ENCODE measurements around the gene MYRIP. TPM values are rescaled to one million over a fixed set of nuclear protein-coding genes. Genes with fewer than 3 reads are reported as not detected.
"Not testable (repeated sequence)": the region's sequence is repeated elsewhere in the genome, so short reads cannot be mapped to it uniquely, and the experiment has no call there.

The MYRIP gene
- total RNA-seq, 2 experiments from 2014 or later = not detected

DNA sequence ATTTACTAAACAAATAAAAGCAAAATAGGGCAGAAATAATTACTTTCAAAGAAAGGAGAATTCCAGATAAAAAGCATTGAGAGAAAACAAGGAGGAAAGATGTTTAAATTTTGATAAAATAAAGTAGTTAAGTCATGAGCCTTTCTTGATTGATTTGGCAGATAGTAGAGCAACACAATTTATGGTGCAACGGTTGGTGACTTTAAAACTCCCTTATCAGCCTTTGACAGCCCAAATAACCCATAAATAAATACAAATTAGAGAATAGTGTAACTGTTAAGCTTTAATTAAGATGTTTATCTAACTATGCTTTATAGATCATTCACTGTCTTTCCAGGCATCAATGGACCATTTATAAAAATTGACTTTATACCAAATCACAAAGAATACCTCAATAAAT is 446.1 kb downstream of the MYRIP start:
- Mint-ChIP-seq H3K27ac (no peak overlapping the region), H3K4me3 (no peak overlapping the region), H3K4me1 (ENCODE audit: low read depth) (no peaks in the 10 kb centered on the region), H3K27me3 (ENCODE audit: low read depth) (no peaks in the 10 kb centered on the region), H3K9me3 (no peaks in the 10 kb centered on the region), H3K36me3 (ENCODE audit: low read depth) (no peaks in the 10 kb centered on the region)
- CTCF ChIA-PET = no interaction called here
- no peak for DNase-seq
- intact Hi-C loops (cut with micrococcal nuclease) = no loop called here

DNA sequence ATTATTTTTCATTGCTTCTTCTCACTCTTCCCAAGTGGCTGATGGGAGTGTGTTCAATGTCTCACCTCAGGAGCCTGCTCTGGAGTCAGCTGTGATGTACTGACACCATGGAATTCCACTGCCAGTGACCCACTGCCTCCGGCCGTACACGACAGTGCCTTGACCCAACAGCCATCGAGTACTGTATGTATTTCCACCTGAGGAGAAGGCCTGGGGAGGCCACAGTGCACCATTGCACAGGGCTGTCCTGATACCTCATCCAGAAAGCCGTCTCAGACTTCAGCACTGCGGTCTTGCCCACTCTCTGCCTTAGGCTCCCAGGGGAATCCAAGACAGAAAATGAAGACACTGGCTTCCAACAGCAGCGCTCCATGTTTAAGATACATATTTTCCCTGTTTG is 448.7 kb downstream of the MYRIP start:
- Mint-ChIP-seq H3K27ac (no peak overlapping the region), H3K9me3 (no peaks in the 10 kb centered on the region), H3K36me3 (ENCODE audit: low read depth) (no peaks in the 10 kb centered on the region), H3K4me3 (no peak overlapping the region), H3K27me3 (ENCODE audit: low read depth) (no peaks in the 10 kb centered on the region), H3K4me1 (ENCODE audit: low read depth) (no peaks in the 10 kb centered on the region)
- intact Hi-C loops (cut with micrococcal nuclease) = no loop called here
- CTCF ChIA-PET = interaction anchor here (1.0 kb wide), 1 partner anchor 66 kb away, joined by 3 read pairs; no protein-coding TSS in a partner anchor
- no peak for DNase-seq

DNA sequence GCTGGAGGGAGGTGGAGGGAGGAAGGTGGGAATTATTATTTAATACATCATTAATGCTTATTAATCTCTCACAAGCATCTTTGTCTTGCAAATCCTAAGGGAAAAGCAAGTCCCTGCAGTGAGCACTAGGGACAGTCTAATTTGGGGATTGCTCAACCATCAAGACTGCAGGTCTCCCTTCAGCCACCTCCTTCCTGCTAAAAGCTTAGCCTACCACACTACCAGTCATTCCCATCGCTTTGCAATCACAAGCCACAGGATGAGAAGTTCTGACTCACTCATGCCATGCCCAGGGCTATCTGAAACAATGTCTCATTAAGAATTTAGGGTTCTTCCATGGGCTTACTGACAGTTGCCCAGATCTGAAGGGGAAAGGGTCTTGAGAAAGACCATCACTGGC is 449.1 kb downstream of the MYRIP start:
- Mint-ChIP-seq H3K9me3 (no peaks in the 10 kb centered on the region), H3K4me3 (no peak overlapping the region), H3K27ac (no peak overlapping the region), H3K36me3 (ENCODE audit: low read depth) (no peaks in the 10 kb centered on the region), H3K4me1 (ENCODE audit: low read depth) (no peaks in the 10 kb centered on the region), H3K27me3 (ENCODE audit: low read depth) (no peaks in the 10 kb centered on the region)
- intact Hi-C loops (cut with micrococcal nuclease) = no loop called here
- no peak for DNase-seq
- CTCF ChIA-PET = no interaction called here

DNA sequence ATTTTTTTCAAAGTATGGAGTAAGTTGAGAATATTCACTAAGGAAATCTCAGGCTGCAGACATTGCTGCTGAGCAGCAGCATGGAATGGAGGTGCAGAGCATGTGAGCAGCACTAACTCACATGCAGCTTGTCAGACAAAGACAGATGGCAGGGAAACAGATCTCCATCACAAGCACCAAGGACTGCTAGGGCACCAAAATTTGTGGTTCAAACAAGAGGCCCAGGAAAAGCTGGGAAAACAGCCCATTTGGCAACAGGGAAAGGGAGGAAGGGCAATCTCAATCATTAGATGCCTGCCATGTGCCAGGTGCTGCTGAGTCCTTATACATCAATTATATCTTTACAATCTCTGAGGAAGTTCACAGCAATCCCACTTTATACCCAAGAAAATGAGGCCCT is 452.9 kb downstream of the MYRIP start:
- Mint-ChIP-seq H3K27me3 (ENCODE audit: low read depth) (no peaks in the 10 kb centered on the region), H3K27ac (no peak overlapping the region), H3K36me3 (ENCODE audit: low read depth) (no peaks in the 10 kb centered on the region), H3K9me3 (no peaks in the 10 kb centered on the region), H3K4me1 (ENCODE audit: low read depth) (no peaks in the 10 kb centered on the region), H3K4me3 (no peak overlapping the region)
- intact Hi-C loops (cut with micrococcal nuclease) = no loop called here
- no peak for DNase-seq
- CTCF ChIA-PET = no interaction called here

DNA sequence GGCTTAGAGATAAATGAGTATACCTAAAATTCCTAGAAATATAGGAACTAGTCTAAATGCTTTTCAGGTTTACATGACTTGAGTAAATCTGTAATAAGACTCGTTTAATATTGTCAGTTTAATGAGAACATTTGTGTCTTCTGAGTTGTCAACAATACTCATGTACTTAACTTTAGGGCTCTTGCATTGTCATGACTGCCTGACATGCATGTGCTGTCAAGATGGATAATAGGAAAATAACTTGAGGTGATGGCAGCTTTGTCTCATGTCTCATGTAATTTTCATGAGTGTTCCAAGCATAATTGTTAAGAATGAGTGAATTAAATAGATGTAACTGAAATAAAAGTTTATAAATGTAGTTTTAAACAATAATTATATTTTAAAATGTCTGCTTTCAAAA is 455.0 kb downstream of the MYRIP start:
- CTCF ChIA-PET = interaction anchor here (1.5 kb wide), 1 partner anchor 14 kb away, joined by 4 read pairs; no protein-coding TSS in a partner anchor

DNA sequence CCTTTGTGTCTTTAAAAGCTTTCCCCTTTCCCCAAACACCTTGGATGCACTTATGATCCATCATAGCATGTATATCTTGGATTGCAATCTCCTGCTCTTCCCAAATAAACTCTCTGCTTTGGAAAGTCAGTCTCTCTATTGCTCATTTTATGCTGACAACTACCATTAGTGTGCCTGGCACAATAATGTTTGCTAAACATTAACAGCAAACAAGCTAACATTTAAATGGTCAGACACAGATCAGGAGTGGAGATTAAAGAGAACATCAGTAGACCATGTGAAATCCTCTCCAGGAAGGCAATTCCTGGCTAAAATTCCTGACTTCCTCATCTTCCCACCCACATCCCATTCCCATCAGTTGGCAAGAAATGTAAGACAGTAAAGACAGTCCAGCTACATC is 455.8 kb downstream of the MYRIP start:
- Mint-ChIP-seq H3K4me3 (no peak overlapping the region), H3K27me3 (ENCODE audit: low read depth) (no peaks in the 10 kb centered on the region), H3K27ac (no peak overlapping the region), H3K9me3 (peaks cover 1% of the 10 kb centered on the region), H3K36me3 (ENCODE audit: low read depth) (no peaks in the 10 kb centered on the region), H3K4me1 (ENCODE audit: low read depth) (no peaks in the 10 kb centered on the region)
- intact Hi-C loops (cut with micrococcal nuclease) = no loop called here
- DNase-seq = no peak
- CTCF ChIA-PET = interaction anchor here (1.5 kb wide), 1 partner anchor 13 kb away, joined by 4 read pairs; no protein-coding TSS in a partner anchor

More for the DNA sequence above, 455.0 kb downstream of the MYRIP start:
- Mint-ChIP-seq H3K36me3 (ENCODE audit: low read depth) (no peaks in the 10 kb centered on the region), H3K4me3 (no peak overlapping the region), H3K27me3 (ENCODE audit: low read depth) (no peaks in the 10 kb centered on the region), H3K27ac (no peak overlapping the region), H3K4me1 (ENCODE audit: low read depth) (no peaks in the 10 kb centered on the region), H3K9me3 (no peaks in the 10 kb centered on the region)
- intact Hi-C loops (cut with micrococcal nuclease) = no loop called here
- no peak for DNase-seq

DNA sequence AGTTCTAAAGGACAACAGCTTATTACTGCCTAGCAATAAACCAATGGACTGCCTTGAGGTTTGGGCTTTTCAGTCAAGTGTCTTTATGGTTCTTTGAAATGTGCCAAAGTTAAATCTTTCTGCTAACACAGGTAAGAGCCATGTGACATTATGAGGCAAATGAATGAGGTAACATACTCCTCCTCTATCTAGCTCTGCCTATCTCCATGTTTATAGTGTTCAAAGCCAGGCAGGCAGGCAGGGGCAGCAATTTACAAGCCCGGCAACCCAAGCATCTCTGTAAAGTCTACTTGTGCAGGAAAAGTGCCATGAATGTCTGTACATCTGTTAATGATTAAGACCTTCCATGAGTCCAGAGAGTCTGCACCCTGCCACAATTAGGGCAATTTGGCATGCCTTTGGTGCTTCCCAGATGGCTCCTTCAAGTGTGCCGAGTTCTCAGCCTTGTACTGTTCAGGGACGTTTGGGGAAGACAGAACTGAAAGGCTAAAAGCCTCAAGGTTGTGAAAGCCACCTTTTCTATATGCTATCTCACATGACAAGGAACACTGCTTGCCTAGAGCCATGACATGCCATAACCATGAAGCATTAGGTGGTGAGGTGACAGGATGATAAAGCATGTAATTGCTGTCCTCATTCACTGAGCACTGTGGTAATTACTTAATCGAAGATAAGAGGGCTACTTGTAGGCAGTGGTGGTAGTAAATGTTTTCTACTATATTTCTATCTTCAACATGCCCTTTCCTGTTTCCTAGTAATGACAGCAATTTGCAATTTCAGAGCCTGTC is 458.7 kb downstream of the MYRIP start:
- DNase-seq = no peak
- Mint-ChIP-seq H3K27ac (no peak overlapping the region), H3K4me1 (ENCODE audit: low read depth) (no peaks in the 10 kb centered on the region), H3K9me3 (peaks cover 5% of the 10 kb centered on the region), H3K36me3 (ENCODE audit: low read depth) (peaks cover 7% of the 10 kb centered on the region), H3K4me3 (no peak overlapping the region), H3K27me3 (ENCODE audit: low read depth) (no peaks in the 10 kb centered on the region)
- intact Hi-C loops (cut with micrococcal nuclease) = no loop called here
- CTCF ChIA-PET = no interaction called here

DNA sequence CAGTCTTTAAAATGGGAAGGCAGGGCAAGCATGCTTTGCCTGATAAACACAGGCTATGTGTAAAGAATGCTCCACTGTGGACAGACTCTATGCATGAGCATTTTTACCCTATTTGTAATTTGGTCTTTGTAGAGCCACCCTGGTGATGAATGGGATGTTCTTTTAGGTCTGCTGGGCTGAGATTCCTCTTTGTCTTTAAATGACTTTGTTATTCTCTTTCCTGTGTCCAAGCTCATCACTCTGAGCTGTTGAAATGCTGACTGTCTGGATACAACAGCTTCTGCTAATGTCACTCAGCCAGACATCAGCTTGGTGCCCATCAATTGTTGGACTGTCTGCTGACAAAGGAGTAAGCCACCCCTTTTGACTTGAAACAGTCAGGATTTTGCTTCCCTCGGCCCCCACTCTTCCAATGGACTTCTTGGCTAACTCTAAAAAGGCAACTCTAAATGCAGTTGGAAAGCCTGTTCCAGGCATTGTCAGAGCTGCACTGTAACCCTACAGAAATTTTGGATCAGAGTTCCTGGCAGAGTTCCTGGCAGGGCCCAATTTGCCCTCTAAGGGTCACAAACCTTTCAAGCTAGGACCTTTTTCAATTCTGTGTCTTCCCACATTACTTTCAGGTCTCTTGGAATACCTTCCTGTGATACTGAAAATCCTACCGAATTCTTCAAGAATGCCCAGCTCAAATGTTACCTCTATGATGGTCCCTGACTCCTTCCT is 459.6 kb downstream of the MYRIP start:
- no peak overlapping the region for H3K4me3 Mint-ChIP-seq
- H3K27me3 Mint-ChIP-seq (ENCODE audit: low read depth) = no peaks in the 10 kb centered on the region
- peaks cover 5% of the 10 kb centered on the region for H3K9me3 Mint-ChIP-seq
- intact Hi-C loops (cut with micrococcal nuclease) = no loop called here
- DNase-seq = no peak
- H3K36me3 Mint-ChIP-seq (ENCODE audit: low read depth) = peaks cover 7% of the 10 kb centered on the region
- CTCF ChIA-PET = no interaction called here
- H3K27ac Mint-ChIP-seq = no peak overlapping the region
- no peaks in the 10 kb centered on the region for H3K4me1 Mint-ChIP-seq (ENCODE audit: low read depth)

DNA sequence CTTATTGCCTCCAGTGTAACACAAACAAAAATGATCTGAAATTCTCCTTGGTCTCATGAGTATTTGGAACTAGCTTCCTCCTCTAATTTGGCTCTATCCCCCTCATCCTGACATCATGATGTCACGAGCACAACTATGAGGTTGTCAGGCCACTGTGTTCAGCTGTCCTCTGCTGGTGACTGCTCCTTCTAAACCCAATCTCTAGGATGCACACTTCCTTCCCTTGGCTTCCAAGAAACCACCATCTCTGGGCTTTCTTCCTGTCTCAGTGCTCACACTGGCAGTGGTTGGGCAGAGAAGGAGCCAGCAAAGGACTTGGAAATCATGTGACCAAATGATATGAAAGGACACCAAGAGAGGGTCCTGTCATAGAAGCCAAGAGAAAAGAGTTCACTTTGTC is 469.4 kb downstream of the MYRIP start:
- Mint-ChIP-seq H3K36me3 (ENCODE audit: low read depth) (peaks cover 4% of the 10 kb centered on the region), H3K9me3 (peaks cover 5% of the 10 kb centered on the region), H3K27me3 (ENCODE audit: low read depth) (no peaks in the 10 kb centered on the region), H3K4me1 (ENCODE audit: low read depth) (no peaks in the 10 kb centered on the region), H3K4me3 (no peak overlapping the region), H3K27ac (no peak overlapping the region)
- CTCF ChIA-PET = interaction anchor here (1.6 kb wide), 1 partner anchor 14 kb away, joined by 4 read pairs; no protein-coding TSS in a partner anchor
- no peak for DNase-seq
- intact Hi-C loops (cut with micrococcal nuclease) = no loop called here

DNA sequence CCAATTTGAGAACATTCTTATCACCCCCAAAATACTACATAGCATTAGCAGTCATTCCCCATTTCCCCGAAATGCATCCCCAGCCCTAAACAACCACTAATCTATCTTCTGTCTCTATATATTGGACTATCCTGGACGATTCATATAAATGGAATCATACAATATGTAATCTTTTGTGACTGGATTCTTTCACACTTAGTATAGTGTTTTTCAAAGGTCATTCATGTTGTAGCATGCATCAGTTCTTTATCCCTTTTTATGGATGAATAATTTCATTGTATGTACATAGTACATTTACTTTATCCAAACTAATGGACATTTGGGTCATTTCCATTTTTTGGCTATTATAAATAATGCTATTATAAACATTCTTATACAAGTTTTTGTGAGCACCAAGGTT is 472.6 kb downstream of the MYRIP start:
- DNase-seq = no peak
- intact Hi-C loops (cut with micrococcal nuclease) = no loop called here
- Mint-ChIP-seq H3K9me3 (peaks cover 2% of the 10 kb centered on the region), H3K27ac (no peak overlapping the region), H3K27me3 (ENCODE audit: low read depth) (no peaks in the 10 kb centered on the region), H3K4me3 (no peak overlapping the region), H3K4me1 (ENCODE audit: low read depth) (no peaks in the 10 kb centered on the region), H3K36me3 (ENCODE audit: low read depth) (peaks cover 3% of the 10 kb centered on the region)
- CTCF ChIA-PET = no interaction called here

DNA sequence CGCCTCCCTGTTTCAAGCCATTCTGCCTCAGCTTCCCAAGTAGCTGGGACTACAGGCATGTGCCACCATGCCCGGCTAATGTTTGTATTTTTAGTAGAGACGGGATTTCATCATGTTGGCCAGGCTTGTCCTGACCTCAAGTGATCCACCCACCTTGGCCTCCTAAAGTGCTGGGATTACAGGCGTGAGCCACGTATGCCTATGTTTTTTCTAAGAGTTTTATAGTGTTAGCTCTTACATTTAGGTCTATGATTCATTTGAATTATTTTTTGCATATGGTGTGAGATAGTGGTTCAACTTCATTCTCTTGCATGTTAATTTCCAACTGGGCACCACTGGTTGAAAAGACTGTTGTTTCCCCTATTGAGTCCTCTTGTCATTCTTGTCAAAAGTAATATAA is 473.6 kb downstream of the MYRIP start:
- H3K9me3 Mint-ChIP-seq; H3K27me3 Mint-ChIP-seq (ENCODE audit: low read depth); H3K27ac Mint-ChIP-seq; DNase-seq; H3K4me1 Mint-ChIP-seq (ENCODE audit: low read depth); H3K4me3 Mint-ChIP-seq; intact Hi-C loops (cut with micrococcal nuclease); H3K36me3 Mint-ChIP-seq (ENCODE audit: low read depth): not testable (repeated sequence)
- CTCF ChIA-PET = interaction anchor here (0.7 kb wide), 1 partner anchor 91 kb away, joined by 4 read pairs; no protein-coding TSS in a partner anchor

DNA sequence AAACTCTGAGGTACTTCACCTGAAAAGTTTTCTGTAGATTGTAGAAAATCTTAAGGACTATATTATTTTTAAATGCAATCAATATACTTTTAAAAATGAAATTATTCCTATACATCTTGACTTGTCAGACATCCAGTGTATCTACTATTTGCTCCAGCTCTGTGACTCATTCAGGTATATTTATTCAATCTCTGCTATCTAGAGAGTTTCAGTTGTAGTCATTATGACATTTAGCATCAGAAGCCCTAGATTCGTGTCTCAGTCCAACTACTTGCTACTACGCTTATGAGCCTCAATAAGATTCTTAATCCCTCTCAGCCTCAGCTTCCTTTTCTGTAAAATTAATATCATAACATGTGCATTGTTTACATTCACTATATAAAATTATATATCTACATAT is 477.8 kb downstream of the MYRIP start:
- Mint-ChIP-seq H3K36me3 (ENCODE audit: low read depth) (peaks cover 21% of the 10 kb centered on the region), H3K27me3 (ENCODE audit: low read depth) (no peaks in the 10 kb centered on the region), H3K4me3 (no peak overlapping the region), H3K4me1 (ENCODE audit: low read depth) (no peaks in the 10 kb centered on the region), H3K9me3 (peaks cover 5% of the 10 kb centered on the region), H3K27ac (no peak overlapping the region)
- intact Hi-C loops (cut with micrococcal nuclease) = no loop called here
- DNase-seq = no peak
- CTCF ChIA-PET = no interaction called here

DNA sequence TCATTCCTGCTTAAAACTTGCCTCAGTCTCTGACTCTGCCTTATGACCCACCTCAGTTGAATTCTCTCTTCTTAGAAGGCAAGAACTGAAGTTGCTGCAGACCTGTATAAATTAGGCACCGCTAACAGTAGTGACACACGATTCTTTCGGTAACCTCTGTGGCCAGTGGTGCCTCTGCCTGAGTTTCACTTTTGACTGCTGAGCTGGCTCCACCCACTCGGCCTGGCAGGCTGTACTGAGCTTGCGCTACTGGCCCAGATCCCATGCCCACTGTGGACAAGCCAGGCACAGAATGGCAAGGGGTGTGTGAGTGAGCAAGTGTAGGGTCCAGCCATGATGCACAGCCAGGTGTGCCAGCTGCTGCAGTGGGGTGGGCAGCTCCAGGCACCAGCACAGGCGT is 481.0 kb downstream of the MYRIP start:
- CTCF ChIA-PET = no interaction called here
- Mint-ChIP-seq H3K27ac (no peak overlapping the region), H3K4me1 (ENCODE audit: low read depth) (no peaks in the 10 kb centered on the region), H3K36me3 (ENCODE audit: low read depth) (peaks cover 26% of the 10 kb centered on the region), H3K4me3 (no peak overlapping the region), H3K9me3 (peaks cover 5% of the 10 kb centered on the region), H3K27me3 (ENCODE audit: low read depth) (no peaks in the 10 kb centered on the region)
- DNase-seq = no peak
- intact Hi-C loops (cut with micrococcal nuclease) = no loop called here
